ENCODE results near the gene KRT37. TPM values are rescaled to one million over a fixed set of nuclear protein-coding genes. Genes with fewer than 3 reads are reported as not detected.

KRT37 gene
- total RNA-seq, 4 donors from 2014 or later = not detected

DNA sequence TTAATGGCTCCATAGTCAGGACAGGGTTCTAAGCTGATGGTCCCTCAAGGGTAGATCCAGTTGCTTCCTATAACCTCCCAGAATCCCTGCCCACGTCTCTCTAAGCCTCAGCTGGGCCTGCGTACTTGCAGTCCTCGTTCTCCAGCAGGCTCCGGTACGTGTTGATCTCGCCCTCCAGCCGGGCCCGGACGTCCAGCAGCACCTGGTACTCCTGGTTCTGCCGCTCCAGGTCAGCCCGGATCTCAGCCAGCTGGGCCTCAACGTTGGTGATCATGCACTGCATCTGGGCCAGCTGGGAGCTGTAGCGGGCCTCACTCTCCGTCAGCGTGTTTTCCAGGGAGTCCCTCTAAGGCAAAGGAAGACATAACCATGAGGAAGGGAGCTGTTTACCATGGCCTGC lies 38.3 kb upstream of the KRT37 start:
- DNase-seq (ENCODE audit: low spot score) (no peak), ATAC-seq (ENCODE audit: low FRiP score) (no peak)

DNA sequence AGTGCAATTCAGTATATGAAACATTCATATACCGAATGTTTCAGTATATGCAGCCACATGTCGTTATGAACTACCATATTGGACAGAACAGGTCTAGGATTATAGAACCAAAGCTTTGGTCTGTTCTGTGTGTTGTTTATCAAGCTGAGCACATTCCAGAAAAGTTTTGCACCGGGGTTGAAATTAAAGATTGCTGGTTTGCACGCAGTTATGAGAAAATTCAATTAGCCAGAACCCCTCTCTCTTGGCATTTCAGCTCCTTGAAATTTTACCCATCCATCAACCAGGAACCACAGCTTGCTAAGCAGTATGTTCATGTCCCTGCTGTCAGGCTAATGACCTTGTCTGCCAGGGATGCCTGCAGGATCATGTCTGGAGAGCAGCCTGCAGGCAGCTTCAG lies 33.3 kb upstream of the KRT37 start:
- TF ChIP-seq, protein P1, sequence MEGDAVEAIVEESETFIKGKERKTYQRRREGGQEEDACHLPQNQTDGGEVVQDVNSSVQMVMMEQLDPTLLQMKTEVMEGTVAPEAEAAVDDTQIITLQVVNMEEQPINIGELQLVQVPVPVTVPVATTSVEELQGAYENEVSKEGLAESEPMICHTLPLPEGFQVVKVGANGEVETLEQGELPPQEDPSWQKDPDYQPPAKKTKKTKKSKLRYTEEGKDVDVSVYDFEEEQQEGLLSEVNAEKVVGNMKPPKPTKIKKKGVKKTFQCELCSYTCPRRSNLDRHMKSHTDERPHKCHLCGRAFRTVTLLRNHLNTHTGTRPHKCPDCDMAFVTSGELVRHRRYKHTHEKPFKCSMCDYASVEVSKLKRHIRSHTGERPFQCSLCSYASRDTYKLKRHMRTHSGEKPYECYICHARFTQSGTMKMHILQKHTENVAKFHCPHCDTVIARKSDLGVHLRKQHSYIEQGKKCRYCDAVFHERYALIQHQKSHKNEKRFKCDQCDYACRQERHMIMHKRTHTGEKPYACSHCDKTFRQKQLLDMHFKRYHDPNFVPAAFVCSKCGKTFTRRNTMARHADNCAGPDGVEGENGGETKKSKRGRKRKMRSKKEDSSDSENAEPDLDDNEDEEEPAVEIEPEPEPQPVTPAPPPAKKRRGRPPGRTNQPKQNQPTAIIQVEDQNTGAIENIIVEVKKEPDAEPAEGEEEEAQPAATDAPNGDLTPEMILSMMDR (IDR thresholded peaks at IDR 0.05) = no peak
- ATAC-seq (ENCODE audit: low FRiP score) (no peak), DNase-seq (ENCODE audit: low spot score) (no peak)

More for the DNA sequence above, 38.3 kb upstream of the KRT37 start:
- TF ChIP-seq, protein P1 (IDR thresholded peaks at IDR 0.05) = no peak

DNA sequence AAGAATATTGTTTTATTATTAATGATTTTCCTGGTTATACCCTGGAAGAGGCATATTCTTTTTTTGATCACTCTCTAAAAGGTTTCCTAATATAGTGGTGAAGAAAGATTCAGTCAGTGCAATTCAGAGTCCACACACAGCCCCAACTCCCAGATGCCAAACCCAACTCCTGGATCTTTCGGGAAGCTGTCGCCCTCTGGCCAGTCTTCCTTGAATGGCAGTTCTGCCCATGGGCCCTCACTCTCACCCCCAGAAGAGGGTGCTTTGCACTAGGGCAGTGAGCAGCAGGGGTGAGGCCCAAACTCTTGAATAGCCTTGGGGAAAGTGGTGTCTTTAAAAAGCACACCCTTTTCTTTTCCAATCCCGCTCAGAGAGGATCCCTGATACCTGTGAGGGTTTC lies 31.8 kb upstream of the KRT37 start:
- TF ChIP-seq, protein P1 (IDR thresholded peaks at IDR 0.05) = no peak
- no peak for DNase-seq (ENCODE audit: low spot score)
- no peak for ATAC-seq (ENCODE audit: low FRiP score)

DNA sequence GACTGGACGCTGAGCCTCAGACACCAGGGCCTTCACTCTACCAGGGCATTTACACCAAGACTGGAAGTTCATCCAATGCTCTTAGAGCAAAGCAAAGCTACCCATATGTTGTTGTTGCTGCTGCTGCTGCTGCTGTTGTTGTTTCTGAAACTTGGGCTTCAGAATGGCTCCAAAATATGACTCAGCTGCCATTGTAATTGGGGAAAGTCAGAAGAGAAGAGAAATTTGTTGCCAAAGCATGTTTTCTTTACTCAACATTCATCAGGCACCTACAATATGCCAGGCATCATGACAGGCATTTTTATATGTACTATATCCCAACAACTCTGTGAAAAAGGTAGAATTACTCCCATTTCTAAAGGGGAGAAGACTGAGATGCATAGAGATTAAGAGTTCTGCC lies 30.9 kb upstream of the KRT37 start:
- DNase-seq (ENCODE audit: low spot score) (no peak), ATAC-seq (ENCODE audit: low FRiP score) (no peak)
- TF ChIP-seq, protein P1 (IDR thresholded peaks at IDR 0.05) = no peak

DNA sequence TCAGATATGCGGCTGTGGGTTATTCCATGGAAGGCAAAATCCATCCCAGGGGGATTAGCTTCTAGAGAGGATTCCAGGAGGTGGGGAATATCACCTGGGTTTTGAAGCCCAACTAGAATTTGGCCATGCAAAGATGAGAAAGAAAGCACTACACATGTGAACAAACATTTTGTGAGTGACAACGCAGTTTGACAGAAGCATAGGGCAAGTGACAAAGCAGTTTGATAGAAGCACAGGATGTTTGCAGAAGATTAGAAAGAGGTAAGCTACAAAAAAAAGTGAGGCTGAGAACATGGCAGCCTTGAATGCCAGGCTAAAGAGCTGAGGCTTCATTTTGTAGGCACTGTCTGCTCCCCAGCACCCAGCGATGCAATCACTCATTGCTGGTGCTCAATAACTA lies 28.7 kb upstream of the KRT37 start:
- TF ChIP-seq, protein P1 (IDR thresholded peaks at IDR 0.05) = no peak
- ATAC-seq (ENCODE audit: low FRiP score) = no peak
- no peak for DNase-seq (ENCODE audit: low spot score)

DNA sequence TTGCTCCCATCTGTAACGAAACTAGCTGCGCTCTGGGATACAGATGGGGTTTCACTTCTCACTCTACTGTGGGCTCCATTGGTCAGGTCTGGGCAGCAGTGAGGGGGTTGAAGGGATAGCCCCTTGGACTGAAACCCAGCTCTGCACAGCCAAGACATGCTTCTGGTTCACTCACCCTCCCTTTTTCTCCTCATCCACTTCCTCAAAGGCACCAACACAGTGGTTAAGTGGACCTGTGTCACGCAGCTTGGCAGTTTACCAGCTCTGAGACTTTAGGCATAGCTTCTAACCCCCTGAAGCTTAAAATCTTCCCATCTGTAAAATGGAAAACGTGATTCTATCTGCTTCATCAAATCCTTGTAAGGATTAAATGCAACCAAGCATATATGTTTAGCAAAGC lies 27.9 kb upstream of the KRT37 start:
- no peak for DNase-seq (ENCODE audit: low spot score)
- ATAC-seq (ENCODE audit: low FRiP score) = no peak
- TF ChIP-seq, protein P1 (IDR thresholded peaks at IDR 0.05) = no peak

DNA sequence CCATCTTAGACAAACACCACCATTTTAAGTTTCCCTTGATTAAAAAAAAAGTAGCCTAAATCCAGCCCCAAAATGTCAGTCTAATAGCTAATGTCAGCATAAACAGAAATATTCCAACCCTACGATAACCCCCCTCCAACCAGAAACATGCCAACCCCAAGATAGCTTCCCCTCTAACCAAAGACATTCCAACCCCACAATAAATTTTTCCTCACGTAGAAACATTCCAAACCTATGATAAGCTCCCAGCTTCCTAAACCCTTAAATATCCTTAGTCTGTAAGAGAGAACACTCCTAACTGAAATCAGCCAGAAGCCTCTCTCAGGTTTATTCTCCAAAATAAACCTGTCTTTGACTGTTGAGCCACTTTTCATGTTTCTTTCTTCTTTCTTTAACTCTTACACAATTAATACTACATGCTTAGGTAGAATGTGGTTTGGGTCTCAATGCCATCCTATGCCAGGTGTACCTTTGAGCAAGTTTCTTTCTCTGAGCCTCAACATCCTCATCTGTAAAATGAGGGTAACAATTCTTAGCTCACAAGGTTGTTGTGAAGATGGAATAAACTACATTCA lies 26.9 kb upstream of the KRT37 start:
- ATAC-seq (ENCODE audit: low FRiP score) (no peak), DNase-seq (ENCODE audit: low spot score) (no peak)
- TF ChIP-seq, protein P1 (IDR thresholded peaks at IDR 0.05) = no peak
